K562 (cell line): ENCODE results near the gene ATP6V0E2.

Experiments used
- SETDB1 ChIP-seq: IDR thresholded peaks from one replicate; pipeline ENCODE4 v1.6.1; 2012; ENCODE audit warnings: low read length, control low read depth, inconsistent platforms
- TF ChIP-seq, protein P1 (sequence below), 2 experiments: IDR thresholded peaks in 1 of 2; conservative IDR thresholded peaks in 1 of 2; 2 replicates each; pipeline ENCODE4 v1.6.1; 2016; ENCODE audit warnings: low read depth in 2 of 2, mild to moderate bottlenecking in 1 of 2, missing compliant biosample characterization in 1 of 2, missing genetic modification characterization in 1 of 2, moderate library complexity in 1 of 2

DNA sequence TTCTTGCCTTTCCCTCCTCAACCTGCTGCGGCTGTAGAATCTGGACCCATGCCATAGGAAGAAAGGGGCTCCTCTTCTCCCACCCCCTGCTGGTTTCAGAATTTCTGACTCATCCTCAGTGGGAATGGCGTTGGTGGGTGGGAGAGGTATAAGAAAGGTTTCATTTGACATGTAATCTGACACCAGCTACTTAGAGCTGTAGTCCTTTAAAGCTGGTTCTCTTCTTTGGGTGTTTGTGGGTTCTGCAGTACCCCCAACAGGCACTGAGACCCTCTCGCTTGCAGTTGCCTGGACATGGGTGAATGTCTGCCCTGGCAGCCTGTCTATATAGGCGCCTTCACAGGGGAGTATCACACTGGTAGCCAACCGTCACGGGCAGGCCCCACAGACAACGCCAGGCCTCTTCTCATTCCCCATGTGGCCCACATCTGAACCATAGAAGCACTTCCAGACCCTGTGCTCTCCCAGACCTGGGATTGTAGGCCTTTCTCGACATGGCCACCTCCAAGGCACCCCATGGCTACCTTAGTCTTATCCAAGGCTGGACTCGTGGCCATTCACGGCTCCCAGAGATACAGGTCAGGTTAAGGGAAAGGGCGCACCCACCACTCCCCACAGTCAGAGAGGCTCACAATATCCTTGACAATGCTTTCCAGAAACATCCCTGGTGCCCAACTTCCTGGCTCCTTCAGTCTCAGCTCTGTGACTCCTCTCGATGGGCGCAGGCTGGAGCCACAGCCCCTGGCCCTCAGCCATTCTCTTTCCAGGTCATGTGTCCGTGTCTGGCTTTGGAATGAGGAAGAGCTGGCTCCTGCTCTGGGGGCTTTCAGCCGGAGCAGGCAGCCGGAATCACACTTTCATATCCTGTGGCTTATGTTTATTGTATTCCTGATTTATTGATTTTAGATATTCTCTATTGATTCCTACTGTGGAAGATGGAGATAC, 18.1 kb upstream of the ATP6V0E2 start:
- TF ChIP-seq SETDB1 = no peak
- TF ChIP-seq, protein P1, sequence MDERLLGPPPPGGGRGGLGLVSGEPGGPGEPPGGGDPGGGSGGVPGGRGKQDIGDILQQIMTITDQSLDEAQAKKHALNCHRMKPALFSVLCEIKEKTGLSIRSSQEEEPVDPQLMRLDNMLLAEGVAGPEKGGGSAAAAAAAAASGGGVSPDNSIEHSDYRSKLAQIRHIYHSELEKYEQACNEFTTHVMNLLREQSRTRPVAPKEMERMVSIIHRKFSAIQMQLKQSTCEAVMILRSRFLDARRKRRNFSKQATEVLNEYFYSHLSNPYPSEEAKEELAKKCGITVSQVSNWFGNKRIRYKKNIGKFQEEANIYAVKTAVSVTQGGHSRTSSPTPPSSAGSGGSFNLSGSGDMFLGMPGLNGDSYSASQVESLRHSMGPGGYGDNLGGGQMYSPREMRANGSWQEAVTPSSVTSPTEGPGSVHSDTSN (CRISPR knock-in tag; IDR thresholded peaks at IDR 0.05; ENCODE audit: low read depth) = no peak
- TF ChIP-seq, protein P1 (tag; conservative IDR thresholded peaks at IDR 0.05; ENCODE audit: low read depth) = no peak
